Suppressor macrophage treated with lipopolysaccharide for 1 hour (primary cell): ENCODE data around the gene MSMP.
A peak's percentile ranks its signal among the peaks of the same experiment; 100 is the strongest.

Experiments used
- DNase-seq, 3 donors: peaks; one replicate each; pipeline ENCODE4 v3.0.0-alpha.2; 2020 to 2022

Gene MSMP

DNA sequence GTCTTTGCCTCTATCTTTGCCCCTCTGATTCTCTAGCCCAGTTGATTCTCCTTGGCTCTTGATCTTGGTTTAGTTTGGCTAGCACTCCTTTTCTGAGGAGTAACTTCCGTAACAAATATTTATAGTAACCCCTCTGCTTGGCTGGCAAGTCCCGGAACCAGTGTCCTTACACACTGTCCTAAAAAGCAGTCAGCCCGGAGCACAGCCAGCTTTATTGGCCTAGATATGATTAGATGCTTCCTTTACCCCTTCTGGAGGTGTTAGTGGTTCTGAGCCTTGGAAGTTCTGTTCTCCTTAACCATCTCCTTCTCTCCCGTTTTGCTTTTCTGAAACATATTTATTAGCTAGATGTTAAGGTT, 17.0 kb upstream of the MSMP start:
- DNase-seq: no peak

GRCh38 chr9:35769763-35770162, 15.7 kb upstream of the MSMP start:
- DNase-seq: no peak

- no peak for DNase-seq
These were observed 13.4 kb upstream of the MSMP start for GRCh38 chr9:35767458-35767857.

GRCh38 chr9:35766997-35767396, 12.9 kb upstream of the MSMP start:
- DNase-seq: no peak

GRCh38 chr9:35763803-35764202, 9.7 kb upstream of the MSMP start:
- DNase-seq: no peak

- DNase-seq: no peak
These were observed 9.1 kb upstream of the MSMP start for GRCh38 chr9:35763181-35763580.

- peak in 1 of 3 donors; percentile 25 for DNase-seq
These were observed 6.6 kb upstream of the MSMP start for GRCh38 chr9:35760651-35761050.

DNA sequence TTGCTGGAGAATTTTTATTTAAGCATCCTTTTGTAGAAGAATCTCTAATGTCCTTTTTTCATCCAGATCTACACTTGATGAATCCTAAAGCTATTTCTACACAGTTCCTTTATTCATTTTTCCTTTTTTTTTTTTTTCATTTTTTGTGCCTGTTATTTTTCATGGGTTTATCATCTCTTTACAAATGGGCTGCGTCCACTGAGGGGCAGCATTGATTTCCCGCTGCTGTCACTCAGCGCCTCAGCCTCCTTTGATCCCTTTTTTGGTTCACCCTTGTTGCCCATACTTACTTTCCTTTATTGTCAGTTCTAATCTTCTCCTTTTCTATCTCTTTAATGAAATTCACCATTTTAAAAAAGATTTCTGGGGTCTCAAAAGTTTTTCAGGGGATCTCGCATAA, 5.7 kb upstream of the MSMP start:
- no peak for DNase-seq

GRCh38 chr9:35758475-35759050, 4.5 kb upstream of the MSMP start:
- DNase-seq: no peak

- no peak for DNase-seq
These were observed 3.8 kb upstream of the MSMP start for GRCh38 chr9:35757892-35758275.

- peak in 1 of 3 donors; percentile 21 for DNase-seq
These were observed 3.3 kb upstream of the MSMP start for GRCh38 chr9:35757226-35757891.

- DNase-seq: peak in 1 of 3 donors; percentile 66
These were observed 2.5 kb upstream of the MSMP start for GRCh38 chr9:35756275-35757225.

GRCh38 chr9:35755071-35755470, 995 bp upstream of the MSMP start:
- no peak for DNase-seq

DNA sequence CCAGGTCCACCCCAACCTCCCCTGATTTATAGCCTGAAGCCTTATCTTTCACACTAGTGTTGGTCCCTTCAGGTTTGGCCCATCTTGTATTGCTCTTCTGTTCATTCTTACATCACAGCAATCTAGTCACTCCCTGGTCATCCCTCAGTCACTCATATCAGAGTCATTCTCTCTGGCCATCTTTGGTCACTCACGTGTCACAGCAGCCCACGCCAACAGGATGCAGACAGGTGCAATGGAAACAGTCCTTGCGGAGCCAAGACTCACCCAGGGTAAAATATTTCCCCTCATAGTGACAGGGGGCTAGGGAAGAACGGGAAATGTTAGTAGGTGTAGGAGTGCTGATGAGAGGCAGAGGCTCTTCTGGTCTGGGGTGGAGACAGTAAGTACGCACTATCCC, 610 bp downstream of the MSMP start:
- DNase-seq: no peak

- no peak for DNase-seq
These were observed 3.9 kb downstream of the MSMP start for GRCh38 chr9:35750256-35750531.

DNA sequence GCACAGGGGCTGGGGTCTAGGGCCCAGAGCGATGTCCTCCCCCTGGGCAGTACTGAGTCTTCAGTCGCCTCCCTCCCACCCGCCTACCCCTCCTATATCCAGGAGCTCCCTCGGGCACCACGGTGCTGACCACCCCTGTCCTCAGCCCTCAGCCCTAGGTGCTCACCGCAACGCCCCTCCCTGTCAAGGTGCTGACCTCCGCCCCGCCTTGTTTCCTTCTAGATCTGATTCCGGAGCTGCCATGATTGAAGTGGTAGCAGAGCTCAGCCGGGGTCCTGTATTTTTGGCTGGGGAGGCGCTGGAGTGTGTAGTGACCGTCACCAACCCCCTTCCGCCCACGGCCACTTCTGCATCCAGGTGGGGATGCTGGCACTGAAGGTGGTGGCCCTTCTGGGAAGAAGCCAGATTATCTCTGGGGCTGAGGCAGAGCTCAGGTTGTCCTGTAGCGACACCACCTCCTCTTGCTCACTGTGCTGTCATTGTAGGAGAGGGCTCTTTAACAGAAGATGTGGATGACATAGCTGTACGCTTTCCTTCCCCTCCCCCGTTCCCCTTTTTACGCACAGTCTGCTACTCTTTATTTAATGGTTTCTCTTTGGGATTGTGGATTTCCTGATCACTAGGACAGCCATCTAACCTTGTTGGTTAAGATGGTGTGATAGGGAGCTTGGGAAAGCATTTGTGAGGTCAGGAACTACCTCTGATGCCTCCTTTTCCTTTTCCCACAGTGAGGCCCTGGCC, 4.4 kb downstream of the MSMP start:
- peak in 2 of 3 donors; percentile 52 to 53 for DNase-seq

DNA sequence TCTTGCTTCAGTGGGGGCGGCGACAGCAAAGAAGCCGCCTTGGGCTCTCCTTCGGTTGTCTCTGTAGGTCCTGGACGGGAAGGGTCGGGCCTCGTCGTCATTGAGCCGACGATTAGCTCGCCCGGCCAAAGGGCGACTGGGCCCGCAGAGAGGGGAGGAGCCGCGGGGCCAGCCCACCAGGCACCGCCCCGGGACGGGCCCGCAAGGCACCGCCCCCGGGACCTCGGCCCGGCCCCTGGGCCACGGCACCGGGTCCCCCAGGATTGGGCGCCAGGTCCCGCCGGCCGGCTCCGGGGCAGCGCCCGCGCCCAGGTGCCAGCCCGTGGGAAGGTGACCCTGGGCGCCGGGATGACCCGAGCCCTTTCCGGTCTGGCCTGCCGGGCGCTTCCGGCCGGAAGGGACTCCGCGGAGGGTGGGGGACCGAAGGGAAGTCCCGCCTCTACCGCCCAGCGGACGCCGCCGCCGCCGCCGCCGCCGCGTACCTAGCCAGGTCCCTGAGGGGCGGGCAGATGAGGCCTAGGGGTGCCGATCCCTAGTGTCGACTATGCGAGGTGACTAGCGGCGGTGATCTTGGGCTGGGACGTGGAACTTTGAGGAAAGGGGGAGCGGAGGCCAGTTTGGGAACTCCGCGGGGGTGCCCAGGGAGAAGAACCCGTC, 5.1 kb downstream of the MSMP start, which contains the start of the genes GBA2 and RGP1:
TSS of gene GBA2 (minus strand) at position 371 of the 657 bp plus-strand sequence. CDS start 524 bp downstream, outside the sequence.
TSS of gene RGP1 (plus strand) at position 430 of the 657 bp plus-strand sequence. CDS start 469 bp downstream, outside the sequence.
- DNase-seq: peak; percentile 82 to 93 (median 88)

GRCh38 chr9:35748242-35748857, 5.7 kb downstream of the MSMP start:
- no peak for DNase-seq

DNA sequence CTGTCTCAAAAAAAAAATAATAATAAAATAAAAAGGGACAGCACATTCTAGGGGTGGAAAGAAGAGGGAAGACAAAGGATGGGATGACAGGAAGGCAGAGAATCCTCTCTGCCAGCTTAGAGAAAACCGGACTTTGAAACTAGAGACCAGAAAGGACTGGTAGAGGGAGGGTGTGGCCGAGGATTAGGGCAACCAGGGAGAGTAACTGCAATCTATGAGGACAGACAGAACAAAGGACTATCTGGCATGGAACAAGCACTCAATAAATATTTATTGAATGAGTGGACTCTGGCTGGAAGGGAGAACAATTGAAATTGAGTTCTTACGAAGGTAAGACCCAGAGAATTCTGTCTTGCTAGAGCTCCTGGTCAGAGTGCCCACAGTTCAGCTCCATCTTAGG, 7.5 kb downstream of the MSMP start:
- DNase-seq: no peak

- no peak for DNase-seq
These were observed 8.5 kb downstream of the MSMP start for GRCh38 chr9:35745569-35745968.

DNA sequence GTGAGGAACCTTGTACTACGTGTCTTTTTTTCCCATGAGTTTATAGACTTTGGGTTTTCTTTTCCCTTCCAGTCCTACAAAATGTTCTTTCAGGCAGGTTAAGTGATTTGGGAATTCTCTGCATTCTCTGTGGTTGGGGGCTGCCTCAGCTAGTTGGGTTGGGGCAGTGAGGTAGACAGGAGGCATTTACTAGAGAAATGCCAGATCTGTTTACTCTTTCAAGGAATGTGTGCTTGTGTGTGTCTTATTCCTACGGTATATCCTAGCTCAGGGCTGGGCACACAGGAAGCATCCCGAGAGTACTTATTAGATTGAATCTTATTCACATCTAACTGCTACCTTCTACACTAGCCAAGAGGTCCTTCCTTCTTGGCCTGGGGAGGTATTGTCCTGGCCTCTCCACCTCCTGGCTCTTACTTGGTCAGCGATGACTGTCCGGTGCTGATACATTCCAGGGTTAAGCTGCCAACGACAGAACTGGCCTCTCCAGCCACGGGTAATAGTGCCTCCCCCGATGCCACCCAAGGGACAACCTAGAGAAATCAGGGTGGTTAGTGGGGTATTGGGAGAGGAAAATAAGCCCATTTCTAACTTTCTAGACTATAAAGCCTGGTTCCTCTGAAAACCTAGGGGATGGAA, 10.1 kb downstream of the MSMP start:
- DNase-seq: no peak

DNA sequence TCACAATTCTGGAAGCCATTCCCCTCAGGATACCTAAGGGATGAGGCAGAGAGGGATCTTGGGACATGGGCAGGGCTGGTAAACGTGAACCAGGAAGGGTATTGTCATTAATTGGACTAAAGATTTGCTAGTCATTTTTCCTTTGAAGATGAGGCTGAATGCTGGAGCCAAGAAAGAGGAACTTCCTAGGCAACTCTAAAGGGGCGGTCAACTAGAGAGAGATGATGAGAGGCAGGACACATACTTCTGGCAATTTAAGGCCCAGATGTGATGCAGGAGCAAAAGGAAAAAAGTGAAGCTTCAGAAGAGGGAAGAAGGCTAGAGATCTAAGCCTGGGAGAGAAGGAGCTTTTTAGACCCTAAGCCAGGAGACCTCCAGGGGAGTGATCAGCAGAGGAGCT, 10.6 kb downstream of the MSMP start:
- peak in 2 of 3 donors; percentile 18 to 26 for DNase-seq
